GM12891 (cell line): ENCODE data around the gene RS1.

Experiments
- DNase-seq: peaks from one replicate; pipeline ENCODE4 v3.0.0; 2011; ENCODE audit warnings: low spot score; ENCODE audit not compliant: insufficient read length
- FAIRE-seq: peaks from 2 replicates; lab custom pipeline; 2011; peaks lifted over from hg19 to GRCh38; lab: Jason Lieb, UNC
- PAX5 ChIP-seq: IDR thresholded peaks from 2 replicates; pipeline ENCODE4 v1.6.1; 2011; ENCODE audit warnings: low read length, moderate library complexity, mild to moderate bottlenecking; ENCODE audit not compliant: insufficient read depth, severe bottlenecking
- POLR2A ChIP-seq: IDR thresholded peaks from 2 replicates; pipeline ENCODE4 v1.6.1; 2011; ENCODE audit warnings: low read depth, low read length, control low read depth
- POLR2AphosphoS5 ChIP-seq: IDR thresholded peaks from 2 replicates; pipeline ENCODE4 v1.6.1; 2011; ENCODE audit warnings: low read depth, low read length, control low read depth
- POU2F2 ChIP-seq: IDR thresholded peaks from 2 replicates; pipeline ENCODE4 v1.6.1; 2011; ENCODE audit warnings: low read depth, mild to moderate bottlenecking, control low read depth, low read length, moderate library complexity
- SPI1 ChIP-seq: IDR thresholded peaks from 2 replicates; pipeline ENCODE4 v1.6.1; 2011; ENCODE audit warnings: low read depth, low read length, control low read depth
- TAF1 ChIP-seq: IDR thresholded peaks from 2 replicates; pipeline ENCODE4 v1.6.1; 2011; ENCODE audit warnings: low read depth, low read length, control low read depth

The RS1 gene

DNA sequence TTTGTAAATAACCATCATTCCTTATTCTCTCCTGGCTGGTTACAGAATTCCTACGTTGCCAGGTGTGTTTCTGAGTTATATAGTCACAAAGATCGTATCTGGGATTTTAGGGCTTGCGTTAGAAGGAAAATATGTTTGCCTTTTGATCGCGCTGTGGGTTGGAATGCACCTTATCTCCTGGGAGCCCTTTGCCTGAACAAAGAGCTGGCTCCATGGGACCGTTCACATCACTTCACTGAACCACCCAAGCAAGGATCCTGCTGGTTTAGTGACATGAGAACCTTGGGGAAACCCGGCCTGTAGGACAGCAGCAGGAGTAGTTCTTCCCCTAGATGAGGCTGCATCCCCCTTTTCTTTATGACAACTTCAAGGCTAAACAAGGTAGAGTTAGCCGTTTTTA lies 51.6 kb downstream of the RS1 start:
- FAIRE-seq: peak; percentile 31
- DNase-seq: no peak

DNA sequence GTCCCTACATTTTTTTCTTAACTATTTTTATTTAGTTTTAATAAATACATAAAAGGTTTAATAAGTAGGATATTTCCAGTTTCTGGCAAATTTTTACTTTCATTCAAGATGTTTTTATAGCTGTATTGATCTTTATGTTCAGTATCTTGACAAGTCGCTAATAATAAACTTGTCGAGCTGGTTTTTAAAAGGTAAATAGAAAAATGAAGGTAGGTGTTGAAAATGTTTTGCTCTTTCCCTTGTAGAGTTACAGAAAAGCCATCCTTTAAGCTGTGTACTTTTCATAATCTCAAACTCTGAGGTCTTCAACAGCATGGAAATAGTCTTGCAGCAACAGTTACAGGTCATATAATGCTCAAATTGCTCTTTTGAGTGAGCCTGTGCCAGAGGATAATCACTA lies 52.6 kb downstream of the RS1 start:
- FAIRE-seq (no peak), DNase-seq (no peak)
- no peak for TF ChIP-seq POLR2A
- no peak for TF ChIP-seq POU2F2
- TF ChIP-seq POLR2AphosphoS5: no peak
- TF ChIP-seq PAX5: no peak
- TF ChIP-seq SPI1: no peak
- no peak for TF ChIP-seq TAF1

More for the DNA sequence above, 51.6 kb downstream of the RS1 start:
- TF ChIP-seq PAX5 (peak; percentile 39), SPI1 (no peak), TAF1 (no peak), POU2F2 (no peak), POLR2AphosphoS5 (no peak), POLR2A (no peak)

DNA sequence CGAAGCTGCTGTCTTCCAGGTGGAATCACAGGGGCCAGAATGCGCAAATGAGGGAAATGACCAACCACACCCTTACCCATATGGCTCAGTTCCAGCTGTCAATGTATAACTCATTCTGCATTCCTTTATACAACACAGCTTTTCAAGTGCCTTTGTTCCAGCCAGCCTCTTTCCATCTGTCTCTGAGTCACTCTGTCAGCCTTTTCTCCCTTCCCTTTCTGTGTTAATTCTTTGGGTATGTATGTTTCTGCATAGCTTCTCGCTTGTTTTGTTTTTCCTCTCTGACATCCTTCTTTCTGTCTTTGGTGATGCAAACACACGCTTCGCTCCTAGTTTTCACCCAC lies 54.5 kb downstream of the RS1 start:
- DNase-seq: no peak
- FAIRE-seq: no peak
- TF ChIP-seq POU2F2 (no peak), POLR2AphosphoS5 (no peak), POLR2A (no peak), SPI1 (no peak), PAX5 (no peak), TAF1 (no peak)

DNA sequence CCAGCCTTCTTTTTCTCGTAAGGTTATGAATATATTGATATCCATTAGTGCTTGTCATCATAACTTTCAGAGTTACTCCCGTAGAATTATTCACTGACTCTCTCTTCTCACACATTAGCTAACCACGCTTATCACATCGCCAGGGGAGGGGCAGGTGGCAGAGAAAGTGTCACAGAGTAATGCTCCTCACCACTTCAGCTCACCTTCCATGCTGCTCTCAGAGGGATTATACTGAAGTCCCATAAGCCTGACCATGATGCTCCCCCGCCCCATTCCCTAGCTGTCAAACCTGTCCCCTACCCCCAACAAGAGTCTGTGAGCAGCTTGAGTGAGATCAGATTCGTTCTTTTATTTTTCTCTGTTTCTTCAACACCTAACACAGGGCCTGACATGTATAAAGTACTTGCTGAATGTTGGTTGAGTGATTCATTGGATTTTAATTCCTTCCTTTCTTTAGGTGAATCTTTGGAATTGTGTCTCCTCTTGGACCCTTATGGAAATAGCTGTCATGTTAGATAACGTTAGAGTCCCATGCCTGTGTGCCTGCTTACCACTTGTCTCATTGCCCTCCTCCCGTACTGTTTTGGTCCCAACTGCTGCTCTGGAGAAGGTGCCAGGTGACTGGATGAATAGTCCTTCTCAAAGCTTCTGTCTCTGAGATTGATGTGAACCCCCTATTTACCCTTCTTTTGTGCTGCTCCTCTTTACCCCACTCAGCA lies 55.1 kb downstream of the RS1 start:
- no peak for FAIRE-seq
- no peak for DNase-seq
- TF ChIP-seq POLR2A (no peak), POU2F2 (no peak), TAF1 (no peak), SPI1 (no peak), POLR2AphosphoS5 (no peak), PAX5 (no peak)

DNA sequence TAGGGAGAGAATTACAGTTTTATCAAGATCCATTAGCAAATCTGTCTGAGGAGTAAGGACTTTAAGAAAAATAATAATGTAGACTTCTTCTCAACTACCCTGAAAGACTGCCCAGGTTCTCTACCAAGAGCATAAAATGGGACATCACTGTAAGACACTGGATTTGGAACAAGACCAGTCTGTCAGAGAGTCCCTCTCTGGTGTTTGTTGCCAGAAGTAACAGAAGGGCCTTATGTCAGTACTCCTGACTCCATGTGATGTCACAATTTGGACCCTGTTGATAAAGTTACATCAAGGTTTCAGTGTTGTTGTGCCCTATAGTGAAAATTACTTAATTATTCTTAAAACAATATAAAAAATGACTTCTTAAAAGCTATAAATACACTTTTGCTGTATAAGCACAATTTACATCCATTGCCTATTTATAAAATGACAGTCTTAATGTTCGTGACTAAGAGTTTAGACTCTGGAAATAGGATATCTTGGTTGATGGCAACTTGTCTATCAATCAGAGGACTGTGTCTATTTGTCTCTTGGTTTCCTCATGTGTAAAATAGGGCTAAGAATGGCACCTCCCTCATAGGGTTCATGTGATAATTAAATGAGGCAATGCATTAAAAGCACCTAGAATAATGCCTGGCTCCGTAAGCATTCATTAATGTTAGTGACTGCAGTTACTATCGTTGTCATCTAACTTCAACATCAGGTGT lies 57.8 kb downstream of the RS1 start:
- TF ChIP-seq TAF1: no peak
- no peak for TF ChIP-seq POU2F2
- no peak for TF ChIP-seq SPI1
- TF ChIP-seq POLR2A: no peak
- TF ChIP-seq POLR2AphosphoS5: no peak
- no peak for TF ChIP-seq PAX5
- DNase-seq (no peak), FAIRE-seq (no peak)

DNA sequence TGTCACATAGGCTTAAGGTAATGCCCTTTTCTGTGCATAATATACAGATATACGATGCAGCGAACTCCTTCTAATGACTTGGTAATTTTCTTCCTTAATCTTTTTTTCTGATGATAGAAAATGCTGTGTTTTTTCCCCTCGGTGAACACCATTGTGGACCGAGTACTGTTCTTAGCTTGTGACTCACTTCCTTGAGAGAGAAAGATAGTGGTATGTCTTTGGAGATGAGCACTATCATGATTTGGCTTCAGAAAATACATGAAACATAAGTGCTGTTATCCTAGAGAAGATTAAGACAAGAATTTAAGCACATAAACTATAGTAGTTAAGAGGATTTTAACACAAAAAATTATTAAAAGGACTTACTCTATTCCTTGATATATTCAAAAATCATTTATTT lies 63.9 kb downstream of the RS1 start:
- DNase-seq (no peak), FAIRE-seq (no peak)
- TF ChIP-seq POLR2A (no peak), TAF1 (no peak), SPI1 (no peak), PAX5 (no peak), POU2F2 (no peak), POLR2AphosphoS5 (no peak)

DNA sequence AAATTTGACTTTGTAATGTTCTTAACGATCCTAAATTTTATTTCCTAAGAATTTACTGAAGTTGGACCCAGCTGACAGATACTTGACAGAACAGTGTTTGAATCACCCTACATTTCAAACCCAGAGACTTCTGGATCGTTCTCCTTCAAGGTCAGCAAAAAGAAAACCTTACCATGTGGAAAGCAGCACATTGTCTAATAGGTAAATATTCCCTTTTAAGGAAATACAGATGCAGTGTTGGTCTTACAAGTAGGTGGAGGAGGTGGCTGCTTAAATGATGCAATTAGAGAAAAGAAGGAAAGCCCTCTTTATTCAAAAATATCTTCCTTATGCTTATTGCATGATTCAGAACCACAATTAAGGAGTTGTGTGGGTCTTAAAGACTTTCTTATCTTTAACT lies 73.5 kb downstream of the RS1 start:
- no peak for TF ChIP-seq POU2F2
- no peak for TF ChIP-seq TAF1
- no peak for TF ChIP-seq PAX5
- no peak for TF ChIP-seq POLR2A
- TF ChIP-seq POLR2AphosphoS5: no peak
- no peak for TF ChIP-seq SPI1
- no peak for DNase-seq
- FAIRE-seq: no peak

DNA sequence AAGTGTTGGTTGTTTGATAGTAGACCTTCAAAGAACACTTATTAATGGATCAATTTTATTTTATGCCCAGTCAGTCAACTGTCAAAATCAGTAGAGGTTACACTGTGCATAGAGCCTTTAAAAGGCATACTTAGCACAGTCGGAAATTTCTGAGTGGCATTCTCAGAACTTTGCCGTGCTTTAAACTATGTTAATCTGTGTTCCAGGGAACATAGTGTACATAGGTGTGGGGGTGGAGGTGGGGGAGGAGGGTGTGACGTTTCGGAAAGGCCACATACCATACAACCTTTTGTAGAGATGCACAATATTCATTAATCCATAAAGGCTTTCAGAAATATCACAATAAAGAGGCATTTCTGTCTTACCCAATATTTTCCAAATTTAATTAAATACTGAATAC lies 75.8 kb downstream of the RS1 start:
- DNase-seq (no peak), FAIRE-seq (no peak)
- TF ChIP-seq PAX5 (no peak), TAF1 (no peak), POLR2A (no peak)

DNA sequence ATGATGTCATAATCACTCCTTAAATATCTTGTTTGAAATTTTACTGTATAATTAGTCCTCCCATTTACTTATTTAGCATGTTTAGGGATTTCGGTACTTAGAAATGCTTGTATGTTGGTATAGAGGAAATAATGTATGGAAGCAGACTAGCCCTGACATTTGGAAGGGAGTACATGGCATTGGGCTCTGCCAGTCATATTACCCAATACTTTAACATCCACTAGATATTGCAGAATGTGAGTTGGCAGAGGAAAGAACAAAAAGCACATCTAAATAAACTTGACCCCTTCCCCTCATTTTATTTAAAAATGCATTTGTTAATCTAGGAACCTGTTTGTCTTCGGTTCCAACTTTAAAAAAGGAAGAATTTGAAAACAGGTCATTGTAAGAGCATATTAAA lies 77.8 kb downstream of the RS1 start:
- DNase-seq (no peak), FAIRE-seq (no peak)
- TF ChIP-seq POLR2A: no peak
- no peak for TF ChIP-seq SPI1

DNA sequence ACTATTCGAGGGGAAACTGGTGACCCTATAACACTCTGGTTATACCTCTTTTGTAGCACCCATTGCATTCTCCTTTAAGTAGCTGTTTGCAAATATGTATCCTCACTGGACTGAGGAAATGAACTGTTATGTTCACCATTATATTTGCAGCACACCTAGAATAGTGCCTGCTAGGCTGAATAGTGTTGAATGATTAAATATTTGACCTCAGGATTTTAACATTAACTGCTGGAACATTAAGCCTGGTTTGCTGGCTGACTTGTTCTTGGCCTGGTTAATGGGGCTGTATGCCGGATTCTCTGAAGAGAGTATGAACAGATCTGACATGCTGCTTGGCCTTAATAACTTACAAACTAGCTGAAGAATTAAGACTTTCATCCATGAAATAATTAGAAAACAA lies 80.1 kb downstream of the RS1 start:
- DNase-seq (no peak), FAIRE-seq (no peak)
- no peak for TF ChIP-seq TAF1
- TF ChIP-seq POLR2A: no peak
- TF ChIP-seq POLR2AphosphoS5: no peak
- no peak for TF ChIP-seq POU2F2
